Brain microvascular endothelial cell (primary cell): Measurements from ENCODE around the gene ERC1.

Source experiments
- DNase-seq: peaks from one replicate; pipeline ENCODE4 v3.0.0-alpha.2; 2020
- H3K27ac ChIP-seq: fragments of 250-450 bp; sonication (Bioruptor Pico); 2 replicates; pipeline ENCODE4 v1.5.1; 2020; ENCODE audit warnings: mild to moderate bottlenecking, moderate library complexity
- H3K27me3 ChIP-seq: fragments of 250-450 bp; sonication (Bioruptor Pico); replicated peaks from 2 replicates; pipeline ENCODE4 v1.5.1; 2020; ENCODE audit warnings: mild to moderate bottlenecking
- H3K36me3 ChIP-seq: fragments of 250-450 bp; sonication (Bioruptor Pico); replicated peaks from 2 replicates; pipeline ENCODE4 v1.5.1; 2020; ENCODE audit warnings: mild to moderate bottlenecking
- H3K4me3 ChIP-seq: 2 replicates; pipeline ENCODE4 v1.5.1; 2011; ENCODE audit warnings: low read depth, mild to moderate bottlenecking, control low read depth, low read length, moderate library complexity
- in situ Hi-C: cut with HindIII; loops from 2 replicates; pipeline ENCODE4 v1.10.0; 2017; ENCODE audit warnings: low sequenced_read_pairs, low pct_ligation_motif_present
- TF ChIP-seq, protein P1 (sequence below): IDR thresholded peaks from 2 replicates; pipeline ENCODE4 v1.5.1; 2011; ENCODE audit warnings: low read depth, mild to moderate bottlenecking, moderate library complexity, low read length, control low read depth, inconsistent platforms; ENCODE audit errors: missing control alignments

ERC1 gene

DNA sequence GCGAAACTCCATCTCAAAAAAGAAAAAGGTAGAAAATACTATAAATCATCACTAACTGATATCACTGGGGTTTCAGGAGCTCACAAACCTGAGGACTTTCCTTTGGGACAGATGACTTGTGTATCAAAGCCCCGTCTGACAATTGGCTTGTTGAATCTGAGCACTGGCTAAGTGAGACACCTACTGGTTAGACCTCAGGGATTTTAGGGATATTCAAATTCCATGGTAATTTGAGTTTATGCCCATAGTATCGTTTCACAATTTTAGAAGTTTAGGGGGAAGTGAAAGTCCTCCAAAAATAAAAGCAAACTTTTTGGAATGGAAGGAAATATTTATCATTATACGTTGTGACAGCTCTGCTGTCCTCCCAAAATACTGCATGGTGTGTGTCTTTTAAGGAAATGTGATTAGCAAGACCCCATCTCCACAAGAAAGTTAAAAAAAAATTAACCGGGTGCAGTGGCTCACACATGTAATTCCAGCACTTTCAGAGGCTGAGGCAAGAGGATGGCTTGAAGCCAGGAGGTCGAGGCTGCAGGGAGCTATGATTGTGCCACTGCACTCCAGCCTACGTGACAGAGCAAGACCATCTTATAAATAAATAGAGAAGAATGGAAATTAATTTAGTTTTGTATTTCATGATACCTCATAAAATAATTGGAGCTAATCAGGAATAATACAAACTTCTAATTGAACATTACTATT, 554.1 kb downstream of the ERC1 start:
- in situ Hi-C loops = no loop called here
- Histone ChIP-seq H3K27me3 (no peaks in the 10 kb centered on the region), H3K36me3 (no peaks in the 10 kb centered on the region), H3K4me3 (no peak overlapping the region), H3K27ac (no peak overlapping the region)
- TF ChIP-seq, protein P1, sequence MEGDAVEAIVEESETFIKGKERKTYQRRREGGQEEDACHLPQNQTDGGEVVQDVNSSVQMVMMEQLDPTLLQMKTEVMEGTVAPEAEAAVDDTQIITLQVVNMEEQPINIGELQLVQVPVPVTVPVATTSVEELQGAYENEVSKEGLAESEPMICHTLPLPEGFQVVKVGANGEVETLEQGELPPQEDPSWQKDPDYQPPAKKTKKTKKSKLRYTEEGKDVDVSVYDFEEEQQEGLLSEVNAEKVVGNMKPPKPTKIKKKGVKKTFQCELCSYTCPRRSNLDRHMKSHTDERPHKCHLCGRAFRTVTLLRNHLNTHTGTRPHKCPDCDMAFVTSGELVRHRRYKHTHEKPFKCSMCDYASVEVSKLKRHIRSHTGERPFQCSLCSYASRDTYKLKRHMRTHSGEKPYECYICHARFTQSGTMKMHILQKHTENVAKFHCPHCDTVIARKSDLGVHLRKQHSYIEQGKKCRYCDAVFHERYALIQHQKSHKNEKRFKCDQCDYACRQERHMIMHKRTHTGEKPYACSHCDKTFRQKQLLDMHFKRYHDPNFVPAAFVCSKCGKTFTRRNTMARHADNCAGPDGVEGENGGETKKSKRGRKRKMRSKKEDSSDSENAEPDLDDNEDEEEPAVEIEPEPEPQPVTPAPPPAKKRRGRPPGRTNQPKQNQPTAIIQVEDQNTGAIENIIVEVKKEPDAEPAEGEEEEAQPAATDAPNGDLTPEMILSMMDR = peak; percentile 45
- no peak for DNase-seq
